OCI-LY3 (cell line): Measurements from ENCODE around the gene TMPRSS3.

Experiments used
- H2AFZ ChIP-seq: fragments of 200-600, 300-600 bp; shearing (Covaris generic); 2 replicates; pipeline ENCODE4 v1.6.0; 2014; ENCODE audit warnings: antibody characterized with exemption, low read depth, low read length
- H3K27ac ChIP-seq: fragments of 200-600, 300-600 bp; sonication (generic); 2 replicates; pipeline ENCODE4 v1.5.1; 2014; ENCODE audit warnings: mild to moderate bottlenecking, low read length, moderate library complexity, mixed read lengths
- H3K27me3 ChIP-seq: fragments of 200-600, 300-600 bp; sonication (generic); 2 replicates; pipeline ENCODE4 v1.6.1; 2014; ENCODE audit warnings: low read depth, low read length, mixed read lengths
- H3K36me3 ChIP-seq: fragments of 200-600, 300-600 bp; sonication (generic); replicated peaks from 2 replicates; pipeline ENCODE3; 2014; ENCODE audit warnings: low read depth, low read length, mixed read lengths
- H3K4me1 ChIP-seq: fragments of 300-600, 200-600 bp; sonication (generic); 2 replicates; pipeline ENCODE4 v1.6.1; 2014; ENCODE audit warnings: low read length, mixed read lengths
- H3K4me2 ChIP-seq: fragments of 200-600, 300-600 bp; sonication (generic); 2 replicates; pipeline ENCODE4 v1.6.1; 2014; ENCODE audit warnings: low read length, mixed read lengths
- H3K4me3 ChIP-seq: fragments of 300-600, 200-600 bp; sonication (generic); 2 replicates; pipeline ENCODE4 v1.5.1; 2014; ENCODE audit warnings: antibody characterized with exemption, mild to moderate bottlenecking, low read length, moderate library complexity
- H3K79me2 ChIP-seq: fragments of 300-600, 200-600 bp; shearing (Covaris generic); 2 replicates; pipeline ENCODE4 v1.6.1; 2014; ENCODE audit warnings: mild to moderate bottlenecking, low read length, mixed read lengths
- H3K9ac ChIP-seq: fragments of 300-600, 200-600 bp; shearing (Covaris generic); 2 replicates; pipeline ENCODE4 v1.6.0; 2014; ENCODE audit warnings: mild to moderate bottlenecking, low read length, moderate library complexity
- H3K9me3 ChIP-seq: fragments of 200-600, 300-600 bp; shearing (Covaris generic); 2 replicates; pipeline ENCODE4 v1.6.1; 2014; ENCODE audit warnings: low read length, mixed read lengths; ENCODE audit not compliant: insufficient read depth
- H4K20me1 ChIP-seq: fragments of 200-600, 300-600 bp; sonication (generic); 2 replicates; pipeline ENCODE4 v1.6.1; 2016; ENCODE audit warnings: low read length, mixed read lengths; ENCODE audit not compliant: insufficient read depth
- EZH2phosphoT487 ChIP-seq: fragments of 200-600 bp; shearing (Covaris generic); IDR thresholded peaks from 2 replicates; pipeline ENCODE4 v1.6.1; 2018; ENCODE audit warnings: antibody characterized with exemption, mixed run types, low read depth
- TF ChIP-seq, protein P1 (sequence below): fragments of 200-600, 300-600 bp; sonication (generic); IDR thresholded peaks from 2 replicates; pipeline ENCODE4 v1.5.1; 2014; ENCODE audit warnings: antibody characterized with exemption, low read length, low read depth

The TMPRSS3 gene

DNA sequence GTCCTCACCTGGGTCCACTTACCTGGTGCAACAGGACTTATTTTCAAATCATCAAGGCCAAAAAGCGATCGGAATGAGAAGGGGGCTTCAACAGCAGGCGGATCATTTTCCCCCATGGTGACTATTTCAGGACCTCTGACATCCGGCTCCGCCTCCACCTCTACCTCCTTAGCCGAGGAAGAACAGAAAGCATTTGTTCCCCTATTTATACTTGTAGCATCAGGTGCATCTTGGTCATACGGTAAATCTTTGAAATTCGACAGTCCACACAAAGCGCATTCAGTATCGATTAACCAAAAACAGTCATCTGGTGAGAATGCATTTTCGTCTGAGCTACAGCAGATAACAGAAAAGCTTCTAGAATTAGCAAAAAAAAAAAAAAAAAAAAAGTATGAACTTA lies 550 bp downstream of the TMPRSS3 start:
- Histone ChIP-seq H4K20me1 (no peaks in the 10 kb centered on the region), H3K9ac (no peak overlapping the region), H3K4me3 (no peak overlapping the region), H3K9me3 (no peaks in the 10 kb centered on the region), H2AFZ (no peak overlapping the region), H3K79me2 (no peaks in the 10 kb centered on the region), H3K4me2 (no peak overlapping the region), H3K27me3 (0 out of 2 replicates have a peak, but pooled peaks cover 11% of the 10 kb centered on the region), H3K4me1 (no peaks in the 10 kb centered on the region), H3K36me3 (no peaks in the 10 kb centered on the region), H3K27ac (no peak overlapping the region)
- no peak for TF ChIP-seq EZH2phosphoT487
- TF ChIP-seq, protein P1, sequence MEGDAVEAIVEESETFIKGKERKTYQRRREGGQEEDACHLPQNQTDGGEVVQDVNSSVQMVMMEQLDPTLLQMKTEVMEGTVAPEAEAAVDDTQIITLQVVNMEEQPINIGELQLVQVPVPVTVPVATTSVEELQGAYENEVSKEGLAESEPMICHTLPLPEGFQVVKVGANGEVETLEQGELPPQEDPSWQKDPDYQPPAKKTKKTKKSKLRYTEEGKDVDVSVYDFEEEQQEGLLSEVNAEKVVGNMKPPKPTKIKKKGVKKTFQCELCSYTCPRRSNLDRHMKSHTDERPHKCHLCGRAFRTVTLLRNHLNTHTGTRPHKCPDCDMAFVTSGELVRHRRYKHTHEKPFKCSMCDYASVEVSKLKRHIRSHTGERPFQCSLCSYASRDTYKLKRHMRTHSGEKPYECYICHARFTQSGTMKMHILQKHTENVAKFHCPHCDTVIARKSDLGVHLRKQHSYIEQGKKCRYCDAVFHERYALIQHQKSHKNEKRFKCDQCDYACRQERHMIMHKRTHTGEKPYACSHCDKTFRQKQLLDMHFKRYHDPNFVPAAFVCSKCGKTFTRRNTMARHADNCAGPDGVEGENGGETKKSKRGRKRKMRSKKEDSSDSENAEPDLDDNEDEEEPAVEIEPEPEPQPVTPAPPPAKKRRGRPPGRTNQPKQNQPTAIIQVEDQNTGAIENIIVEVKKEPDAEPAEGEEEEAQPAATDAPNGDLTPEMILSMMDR: no peak

GRCh38 chr21:42393443-42393950 lies 2.4 kb downstream of the TMPRSS3 start:
- no peak overlapping the region for H3K4me2 ChIP-seq
- H3K79me2 ChIP-seq: no peaks in the 10 kb centered on the region
- no peaks in the 10 kb centered on the region for H3K9me3 ChIP-seq
- H3K27ac ChIP-seq: no peak overlapping the region
- no peaks in the 10 kb centered on the region for H3K36me3 ChIP-seq
- 0 out of 2 replicates have a peak, but pooled peaks cover 11% of the 10 kb centered on the region for H3K27me3 ChIP-seq
- H2AFZ ChIP-seq: no peak overlapping the region
- no peaks in the 10 kb centered on the region for H4K20me1 ChIP-seq
- peaks cover 6% of the 10 kb centered on the region for H3K4me1 ChIP-seq
- no peak overlapping the region for H3K9ac ChIP-seq
- no peak overlapping the region for H3K4me3 ChIP-seq
- TF ChIP-seq, protein P1: no peak
- TF ChIP-seq EZH2phosphoT487: no peak

DNA sequence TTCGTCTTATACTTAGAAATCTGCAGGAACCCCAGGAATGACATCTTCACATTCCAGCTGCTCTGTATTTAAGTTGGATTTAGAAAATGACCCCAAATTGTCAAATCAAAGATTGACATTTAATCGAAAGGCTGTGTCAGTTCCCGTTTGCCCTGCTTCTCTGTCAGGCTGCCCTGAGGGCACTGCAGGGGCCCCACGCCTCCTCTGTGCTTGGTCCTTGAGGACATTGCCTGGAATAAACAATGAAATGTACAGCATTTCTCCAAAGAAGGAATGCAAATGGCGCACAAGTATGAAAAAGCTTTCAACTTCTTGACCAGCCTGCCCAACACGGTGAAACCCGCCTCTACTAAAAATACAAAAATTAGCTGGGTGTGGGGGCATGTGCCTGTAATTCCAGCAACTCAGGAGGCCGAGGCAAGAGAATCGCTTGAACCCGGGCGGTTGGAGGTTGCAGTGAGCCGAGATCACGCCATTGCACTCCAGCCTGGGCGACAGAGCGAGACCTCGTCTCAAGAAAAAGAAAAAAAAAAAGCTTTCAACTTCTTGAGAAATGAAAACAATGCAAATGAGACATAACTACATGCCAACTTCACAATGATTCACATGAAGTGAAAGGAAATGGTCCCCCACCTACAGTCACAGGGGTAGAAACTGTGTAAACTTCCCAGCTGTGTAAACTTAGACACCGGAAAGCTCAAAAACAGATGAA lies 3.0 kb downstream of the TMPRSS3 start:
- no peaks in the 10 kb centered on the region for H3K36me3 ChIP-seq
- H3K9me3 ChIP-seq: no peaks in the 10 kb centered on the region
- no peaks in the 10 kb centered on the region for H3K79me2 ChIP-seq
- H2AFZ ChIP-seq: no peak overlapping the region
- TF ChIP-seq EZH2phosphoT487: no peak
- TF ChIP-seq, protein P1: no peak
- H3K4me3 ChIP-seq: no peak overlapping the region
- H3K4me2 ChIP-seq: no peak overlapping the region
- no peak overlapping the region for H3K27ac ChIP-seq
- H3K4me1 ChIP-seq: peaks cover 6% of the 10 kb centered on the region
- no peaks in the 10 kb centered on the region for H4K20me1 ChIP-seq
- H3K27me3 ChIP-seq: 0 out of 2 replicates have a peak, but pooled peaks cover 11% of the 10 kb centered on the region
- no peak overlapping the region for H3K9ac ChIP-seq

DNA sequence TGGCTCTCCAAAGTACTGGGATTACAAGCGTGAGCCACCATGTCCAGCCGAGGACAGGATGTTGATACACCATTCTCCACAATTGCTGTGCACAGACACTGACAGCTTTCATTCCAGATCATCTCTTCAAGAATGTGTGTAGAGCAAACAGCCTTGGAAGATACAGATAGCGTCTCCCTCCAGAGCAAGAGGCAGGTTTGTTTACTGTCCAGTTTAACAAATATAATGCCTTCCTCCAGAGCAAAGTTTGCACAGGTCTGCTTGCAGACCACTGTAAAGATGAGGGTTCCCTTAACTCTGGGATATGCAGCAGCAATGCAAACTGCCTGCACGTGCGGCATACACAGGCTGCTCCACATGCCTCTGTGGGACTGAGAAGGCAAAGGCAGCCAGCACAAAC lies 4.6 kb downstream of the TMPRSS3 start:
- Histone ChIP-seq H2AFZ (no peak overlapping the region), H3K79me2 (no peaks in the 10 kb centered on the region), H3K36me3 (no peaks in the 10 kb centered on the region), H3K4me3 (no peak overlapping the region), H3K4me1 (peaks cover 6% of the 10 kb centered on the region), H3K9ac (no peak overlapping the region), H3K27ac (no peak overlapping the region), H3K4me2 (no peak overlapping the region), H3K9me3 (no peaks in the 10 kb centered on the region), H4K20me1 (no peaks in the 10 kb centered on the region), H3K27me3 (0 out of 2 replicates have a peak, but pooled peaks cover 11% of the 10 kb centered on the region)
- no peak for TF ChIP-seq EZH2phosphoT487
- TF ChIP-seq, protein P1: no peak
